ENCODE results near the gene PHF8.

DNA sequence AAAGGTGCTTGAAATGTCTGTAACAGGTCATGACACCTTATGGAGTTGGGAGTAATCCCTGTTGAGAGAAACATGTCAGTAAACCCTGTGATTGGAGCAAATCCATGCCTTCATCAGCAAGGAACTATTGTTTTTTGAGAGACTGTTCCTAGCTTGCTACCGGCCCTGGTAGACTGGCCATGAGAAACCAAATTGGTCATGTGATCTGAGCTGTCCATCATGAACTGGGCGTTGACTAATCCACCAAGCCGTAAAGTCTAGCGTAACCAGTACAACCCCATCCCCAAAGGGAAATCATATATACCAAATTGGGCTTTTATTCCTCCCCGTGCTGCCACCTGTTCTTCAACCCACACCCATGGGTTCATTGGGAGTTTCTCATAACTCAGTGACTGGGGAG is 143.7 kb downstream of the PHF8 start:
- TF ChIP-seq, protein P1, sequence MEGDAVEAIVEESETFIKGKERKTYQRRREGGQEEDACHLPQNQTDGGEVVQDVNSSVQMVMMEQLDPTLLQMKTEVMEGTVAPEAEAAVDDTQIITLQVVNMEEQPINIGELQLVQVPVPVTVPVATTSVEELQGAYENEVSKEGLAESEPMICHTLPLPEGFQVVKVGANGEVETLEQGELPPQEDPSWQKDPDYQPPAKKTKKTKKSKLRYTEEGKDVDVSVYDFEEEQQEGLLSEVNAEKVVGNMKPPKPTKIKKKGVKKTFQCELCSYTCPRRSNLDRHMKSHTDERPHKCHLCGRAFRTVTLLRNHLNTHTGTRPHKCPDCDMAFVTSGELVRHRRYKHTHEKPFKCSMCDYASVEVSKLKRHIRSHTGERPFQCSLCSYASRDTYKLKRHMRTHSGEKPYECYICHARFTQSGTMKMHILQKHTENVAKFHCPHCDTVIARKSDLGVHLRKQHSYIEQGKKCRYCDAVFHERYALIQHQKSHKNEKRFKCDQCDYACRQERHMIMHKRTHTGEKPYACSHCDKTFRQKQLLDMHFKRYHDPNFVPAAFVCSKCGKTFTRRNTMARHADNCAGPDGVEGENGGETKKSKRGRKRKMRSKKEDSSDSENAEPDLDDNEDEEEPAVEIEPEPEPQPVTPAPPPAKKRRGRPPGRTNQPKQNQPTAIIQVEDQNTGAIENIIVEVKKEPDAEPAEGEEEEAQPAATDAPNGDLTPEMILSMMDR (IDR thresholded peaks at IDR 0.05): no peak
- no peak for TF ChIP-seq EP300 (IDR thresholded peaks at IDR 0.05)
- TF ChIP-seq POLR2AphosphoS5 (IDR thresholded peaks at IDR 0.05): no peak
- TF ChIP-seq POLR2A (IDR thresholded peaks at IDR 0.05; ENCODE audit: low read depth): no peak
